Ovary (tissue), 3 donors: ENCODE measurements around the gene ZHX3.

Experiments
- CTCF ChIP-seq, 3 donors: fragments of 450-650 bp in 2 of 3; fragments of 200-600 bp in 1 of 3; IDR thresholded peaks; one replicate each; pipeline versions ENCODE4 v1.5.1 to v1.8.0; 2016 to 2022; ENCODE audit warnings: antibody characterized with exemption in 3 of 3, mild to moderate bottlenecking in 1 of 3
- EP300 ChIP-seq: sonication (generic); formaldehyde crosslinking; IDR thresholded peaks from one replicate; pipeline ENCODE4 v1.6.1; 2017; ENCODE audit warnings: antibody characterized with exemption
- POLR2A ChIP-seq: fragments of 450-650 bp; IDR thresholded peaks from one replicate; pipeline ENCODE4 v1.6.1; 2017; ENCODE audit warnings: antibody characterized with exemption, mild to moderate bottlenecking, moderate library complexity
- donor health status: DM: no; HTN: no; CAD: no.

- TF ChIP-seq CTCF (IDR thresholded peaks at IDR 0.05) (no peak), POLR2A (no peak), EP300 (no peak)
Observed at GRCh38 chr20:41247523-41248367, 69.8 kb downstream of the ZHX3 start.
